GM04503 (cell line): ENCODE results near the gene ADM5.
A peak's percentile ranks its signal among the peaks of the same experiment; 100 is the strongest.

Experiments used
- DNase-seq: peaks from one replicate; pipeline ENCODE4 v3.0.0-alpha.2; 2012; ENCODE audit warnings: low read depth

Gene ADM5

GRCh38 chr19:49658566-49659442 lies 30.6 kb upstream of the ADM5 start:
- DNase-seq: no peak

GRCh38 chr19:49660338-49660961 lies 28.9 kb upstream of the ADM5 start:
- DNase-seq: no peak

GRCh38 chr19:49662011-49662410 lies 27.4 kb upstream of the ADM5 start:
- DNase-seq: no peak

GRCh38 chr19:49663224-49663623 lies 26.2 kb upstream of the ADM5 start:
- DNase-seq: no peak

GRCh38 chr19:49664171-49665035 lies 25.0 kb upstream of the ADM5 start:
- no peak for DNase-seq

GRCh38 chr19:49665036-49665350 lies 24.4 kb upstream of the ADM5 start:
- DNase-seq: no peak

GRCh38 chr19:49665351-49666119 lies 23.9 kb upstream of the ADM5 start, which contains the start of the genes BCL2L12 and IRF3:
TSS of gene BCL2L12 (plus strand) at chr19:49665933. CDS start at chr19:49666693, 760 bp downstream.
TSS of gene IRF3 (minus strand) at chr19:49665857. CDS start at chr19:49664838, 1,019 bp downstream.
- DNase-seq: peak; percentile 76

GRCh38 chr19:49666120-49666444 lies 23.3 kb upstream of the ADM5 start:
- no peak for DNase-seq

GRCh38 chr19:49667473-49667872 lies 21.9 kb upstream of the ADM5 start:
- DNase-seq: no peak

- no peak for DNase-seq
Measured at GRCh38 chr19:49669516-49669915, 19.9 kb upstream of the ADM5 start.

GRCh38 chr19:49672131-49672919 lies 17.1 kb upstream of the ADM5 start:
- no peak for DNase-seq

GRCh38 chr19:49676136-49676783 lies 13.1 kb upstream of the ADM5 start:
- DNase-seq: no peak

GRCh38 chr19:49676784-49677230 lies 12.6 kb upstream of the ADM5 start:
- DNase-seq: peak; percentile 99

- no peak for DNase-seq
Measured at GRCh38 chr19:49677231-49677900, 12.0 kb upstream of the ADM5 start, which contains the start of gene PRMT1. TSS of gene PRMT1 (plus strand) at chr19:49677271. CDS start at chr19:49677281, 10 bp downstream.

GRCh38 chr19:49677901-49678674 lies 11.3 kb upstream of the ADM5 start:
- DNase-seq: no peak

GRCh38 chr19:49678985-49679770 lies 10.2 kb upstream of the ADM5 start:
- DNase-seq: no peak

- no peak for DNase-seq
Measured at GRCh38 chr19:49679771-49680413, 9.5 kb upstream of the ADM5 start.
